Neural cell (in vitro differentiated cells): ENCODE results near the gene SENP5. TPM values are rescaled to one million over a fixed set of nuclear protein-coding genes. Genes with fewer than 3 reads are reported as not detected.

ENCODE experiments used
- H2AFZ ChIP-seq: fragments of 200-600, 300-800 bp; sonication (generic), shearing (Covaris generic); 2 replicates; pipeline ENCODE4 v1.6.0; 2014; ENCODE audit warnings: low read depth, mild to moderate bottlenecking, antibody characterized with exemption, low read length, moderate library complexity
- H3F3A ChIP-seq: fragments of 200-600 bp; shearing (Covaris generic); 2 replicates; pipeline ENCODE4 v1.6.1; 2016; ENCODE audit warnings: mild to moderate bottlenecking, moderate library complexity, mixed read lengths, antibody characterized with exemption, low read length; ENCODE audit not compliant: insufficient read depth, poor library complexity, severe bottlenecking
- H3K27ac ChIP-seq: fragments of 200-600, 300-800 bp; sonication (generic), shearing (Covaris generic); 2 replicates; pipeline ENCODE4 v1.5.1; 2014; ENCODE audit warnings: mild to moderate bottlenecking, low read length, moderate library complexity
- H3K27me3 ChIP-seq: fragments of 300-800, 200-600 bp; sonication (generic), shearing (Covaris generic); 2 replicates; pipeline ENCODE4 v1.6.0; 2014; ENCODE audit warnings: mild to moderate bottlenecking, low read depth, low read length, moderate library complexity; ENCODE audit not compliant: insufficient read depth
- H3K36me3 ChIP-seq: fragments of 300-800, 200-600 bp; sonication (generic), shearing (Covaris generic); 2 replicates; pipeline ENCODE4 v1.5.1; 2014; ENCODE audit warnings: mild to moderate bottlenecking, antibody characterized with exemption, low read length, moderate library complexity; ENCODE audit not compliant: insufficient read depth
- H3K4me2 ChIP-seq: fragments of 300-800, 200-600 bp; sonication (generic), shearing (Covaris generic); 2 replicates; pipeline ENCODE4 v1.6.0; 2014; ENCODE audit warnings: mild to moderate bottlenecking, low read length
- H3K4me3 ChIP-seq: fragments of 300-800, 200-600 bp; sonication (generic), shearing (Covaris generic); 2 replicates; pipeline ENCODE4 v1.5.1; 2014; ENCODE audit warnings: mild to moderate bottlenecking, low read length, moderate library complexity
- H3K79me2 ChIP-seq: fragments of 200-600 bp; shearing (Covaris generic); replicated peaks from 2 replicates; pipeline ENCODE4 v1.6.0; 2014; ENCODE audit warnings: mild to moderate bottlenecking, low read length, moderate library complexity; ENCODE audit not compliant: insufficient read depth
- H3K9ac ChIP-seq: fragments of 300-800, 200-600 bp; sonication (generic), shearing (Covaris generic); 2 replicates; pipeline ENCODE4 v1.6.1; 2016; ENCODE audit warnings: mild to moderate bottlenecking, low read length, mixed read lengths
- H3K9me2 ChIP-seq: fragments of 200-600 bp; shearing (Covaris generic); 2 replicates; pipeline ENCODE4 v1.6.1; 2016; ENCODE audit warnings: mild to moderate bottlenecking, low read length, mixed read lengths; ENCODE audit not compliant: insufficient read depth
- H3K9me3 ChIP-seq: fragments of 200-600, 300-800 bp; sonication (generic), shearing (Covaris generic); 2 replicates; pipeline ENCODE4 v1.6.1; 2016; ENCODE audit warnings: mild to moderate bottlenecking, mixed run types, low read length, moderate library complexity, mixed read lengths
- H4K20me1 ChIP-seq: fragments of 200-600 bp; shearing (Covaris generic); 2 replicates; pipeline ENCODE4 v1.6.1; 2016; ENCODE audit warnings: mild to moderate bottlenecking, mixed run types; ENCODE audit not compliant: insufficient read depth
- EP300 ChIP-seq: fragments of 450-650 bp; conservative IDR thresholded peaks from 2 replicates; pipeline ENCODE4 v1.6.1; 2014; ENCODE audit warnings: antibody characterized with exemption, mild to moderate bottlenecking, moderate library complexity; ENCODE audit not compliant: poor library complexity, severe bottlenecking
- EZH2 ChIP-seq: fragments of 200-600, 300-800 bp; shearing (Covaris generic), sonication (generic); IDR thresholded peaks from 2 replicates; pipeline ENCODE4 v1.6.1; 2014; ENCODE audit warnings: antibody characterized with exemption, low read length, borderline replicate concordance, mild to moderate bottlenecking; ENCODE audit not compliant: insufficient read depth, poor library complexity, severe bottlenecking
- MXI1 ChIP-seq: fragments of 450-650 bp; conservative IDR thresholded peaks from 2 replicates; pipeline ENCODE4 v1.6.1; 2014; ENCODE audit warnings: antibody characterized with exemption, mild to moderate bottlenecking; ENCODE audit not compliant: poor library complexity, severe bottlenecking
- POLR2AphosphoS5 ChIP-seq: IDR thresholded peaks from 2 replicates; pipeline ENCODE4 v1.6.1; 2012
- RAD21 ChIP-seq: fragments of 450-650 bp; conservative IDR thresholded peaks from 2 replicates; pipeline ENCODE4 v1.6.1; 2014; ENCODE audit warnings: antibody characterized with exemption, mild to moderate bottlenecking, moderate library complexity
- SMC3 ChIP-seq: fragments of 450-650 bp; conservative IDR thresholded peaks from 2 replicates; pipeline ENCODE4 v1.6.1; 2014; ENCODE audit warnings: antibody characterized with exemption, mild to moderate bottlenecking, moderate library complexity; ENCODE audit not compliant: poor library complexity
- TAF1 ChIP-seq: IDR thresholded peaks from 2 replicates; pipeline ENCODE4 v1.6.1; 2012; ENCODE audit warnings: low read depth
- polyA plus RNA-seq: library from polyadenylated mRNA; depleted of rRNA; stranded (reverse); fragments of >200 nt; gene quantifications from 2 replicates; pipeline ENCODE4 v1.2.3, GENCODE V29; 2014
- TF ChIP-seq, protein P1 (sequence below): fragments of 450-650 bp; IDR thresholded peaks from 2 replicates; pipeline ENCODE4 v1.5.1; 2014; ENCODE audit warnings: antibody characterized with exemption, mild to moderate bottlenecking, moderate library complexity; ENCODE audit not compliant: poor library complexity, severe bottlenecking
- TF ChIP-seq, protein P2 (sequence below): IDR thresholded peaks from 2 replicates; pipeline ENCODE4 v1.6.1; 2012; ENCODE audit warnings: borderline replicate concordance

Gene SENP5
- polyA plus RNA-seq, 1 donor from 2014 or later, result 27.3 TPM

- TF ChIP-seq EP300, result no peak
- no peak for TF ChIP-seq RAD21
- H3K4me2 ChIP-seq, result no peak overlapping the region
- no peak overlapping the region for H3K27ac ChIP-seq
- no peaks in the 10 kb centered on the region for H3K9me2 ChIP-seq
- H3F3A ChIP-seq, result no peaks in the 10 kb centered on the region
- no peaks in the 10 kb centered on the region for H3K9me3 ChIP-seq
- H3K4me3 ChIP-seq, result no peak overlapping the region
- H3K27me3 ChIP-seq, result no peaks in the 10 kb centered on the region
- no peak overlapping the region for H3K9ac ChIP-seq
- no peak overlapping the region for H2AFZ ChIP-seq
- no peaks in the 10 kb centered on the region for H4K20me1 ChIP-seq
- H3K36me3 ChIP-seq, result peaks cover 3% of the 10 kb centered on the region
- no peaks in the 10 kb centered on the region for H3K79me2 ChIP-seq
These were observed 60.1 kb downstream of the SENP5 start for GRCh38 chr3:196927571-196928453.

GRCh38 chr3:196931157-196931556 is 63.4 kb downstream of the SENP5 start:
- H3K4me3 ChIP-seq, result no peak overlapping the region
- no peak overlapping the region for H2AFZ ChIP-seq
- H3K79me2 ChIP-seq, result no peaks in the 10 kb centered on the region
- peaks cover 3% of the 10 kb centered on the region for H3K36me3 ChIP-seq
- no peak overlapping the region for H3K27ac ChIP-seq
- H3K9ac ChIP-seq, result no peak overlapping the region
- no peaks in the 10 kb centered on the region for H3K9me2 ChIP-seq
- H3K4me2 ChIP-seq, result no peak overlapping the region
- no peaks in the 10 kb centered on the region for H3F3A ChIP-seq
- no peaks in the 10 kb centered on the region for H3K9me3 ChIP-seq
- no peaks in the 10 kb centered on the region for H4K20me1 ChIP-seq
- TF ChIP-seq EZH2 (no peak), MXI1 (no peak), POLR2AphosphoS5 (no peak)
- no peaks in the 10 kb centered on the region for H3K27me3 ChIP-seq

GRCh38 chr3:196931828-196932587 is 64.3 kb downstream of the SENP5 start:
- Histone ChIP-seq H3K4me2 (no peak overlapping the region), H3K9ac (no peak overlapping the region), H2AFZ (no peak overlapping the region), H3K4me3 (no peak overlapping the region), H3F3A (no peaks in the 10 kb centered on the region), H3K36me3 (peaks cover 3% of the 10 kb centered on the region), H3K9me3 (no peaks in the 10 kb centered on the region), H3K9me2 (no peaks in the 10 kb centered on the region), H3K27ac (no peak overlapping the region), H4K20me1 (no peaks in the 10 kb centered on the region), H3K27me3 (no peaks in the 10 kb centered on the region), H3K79me2 (no peaks in the 10 kb centered on the region)
- TF ChIP-seq EZH2 (no peak), SMC3 (no peak), TAF1 (no peak), RAD21 (no peak), POLR2AphosphoS5 (no peak), EP300 (no peak), MXI1 (no peak)
- TF ChIP-seq, protein P1, sequence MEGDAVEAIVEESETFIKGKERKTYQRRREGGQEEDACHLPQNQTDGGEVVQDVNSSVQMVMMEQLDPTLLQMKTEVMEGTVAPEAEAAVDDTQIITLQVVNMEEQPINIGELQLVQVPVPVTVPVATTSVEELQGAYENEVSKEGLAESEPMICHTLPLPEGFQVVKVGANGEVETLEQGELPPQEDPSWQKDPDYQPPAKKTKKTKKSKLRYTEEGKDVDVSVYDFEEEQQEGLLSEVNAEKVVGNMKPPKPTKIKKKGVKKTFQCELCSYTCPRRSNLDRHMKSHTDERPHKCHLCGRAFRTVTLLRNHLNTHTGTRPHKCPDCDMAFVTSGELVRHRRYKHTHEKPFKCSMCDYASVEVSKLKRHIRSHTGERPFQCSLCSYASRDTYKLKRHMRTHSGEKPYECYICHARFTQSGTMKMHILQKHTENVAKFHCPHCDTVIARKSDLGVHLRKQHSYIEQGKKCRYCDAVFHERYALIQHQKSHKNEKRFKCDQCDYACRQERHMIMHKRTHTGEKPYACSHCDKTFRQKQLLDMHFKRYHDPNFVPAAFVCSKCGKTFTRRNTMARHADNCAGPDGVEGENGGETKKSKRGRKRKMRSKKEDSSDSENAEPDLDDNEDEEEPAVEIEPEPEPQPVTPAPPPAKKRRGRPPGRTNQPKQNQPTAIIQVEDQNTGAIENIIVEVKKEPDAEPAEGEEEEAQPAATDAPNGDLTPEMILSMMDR, result no peak
- TF ChIP-seq, protein P2, sequence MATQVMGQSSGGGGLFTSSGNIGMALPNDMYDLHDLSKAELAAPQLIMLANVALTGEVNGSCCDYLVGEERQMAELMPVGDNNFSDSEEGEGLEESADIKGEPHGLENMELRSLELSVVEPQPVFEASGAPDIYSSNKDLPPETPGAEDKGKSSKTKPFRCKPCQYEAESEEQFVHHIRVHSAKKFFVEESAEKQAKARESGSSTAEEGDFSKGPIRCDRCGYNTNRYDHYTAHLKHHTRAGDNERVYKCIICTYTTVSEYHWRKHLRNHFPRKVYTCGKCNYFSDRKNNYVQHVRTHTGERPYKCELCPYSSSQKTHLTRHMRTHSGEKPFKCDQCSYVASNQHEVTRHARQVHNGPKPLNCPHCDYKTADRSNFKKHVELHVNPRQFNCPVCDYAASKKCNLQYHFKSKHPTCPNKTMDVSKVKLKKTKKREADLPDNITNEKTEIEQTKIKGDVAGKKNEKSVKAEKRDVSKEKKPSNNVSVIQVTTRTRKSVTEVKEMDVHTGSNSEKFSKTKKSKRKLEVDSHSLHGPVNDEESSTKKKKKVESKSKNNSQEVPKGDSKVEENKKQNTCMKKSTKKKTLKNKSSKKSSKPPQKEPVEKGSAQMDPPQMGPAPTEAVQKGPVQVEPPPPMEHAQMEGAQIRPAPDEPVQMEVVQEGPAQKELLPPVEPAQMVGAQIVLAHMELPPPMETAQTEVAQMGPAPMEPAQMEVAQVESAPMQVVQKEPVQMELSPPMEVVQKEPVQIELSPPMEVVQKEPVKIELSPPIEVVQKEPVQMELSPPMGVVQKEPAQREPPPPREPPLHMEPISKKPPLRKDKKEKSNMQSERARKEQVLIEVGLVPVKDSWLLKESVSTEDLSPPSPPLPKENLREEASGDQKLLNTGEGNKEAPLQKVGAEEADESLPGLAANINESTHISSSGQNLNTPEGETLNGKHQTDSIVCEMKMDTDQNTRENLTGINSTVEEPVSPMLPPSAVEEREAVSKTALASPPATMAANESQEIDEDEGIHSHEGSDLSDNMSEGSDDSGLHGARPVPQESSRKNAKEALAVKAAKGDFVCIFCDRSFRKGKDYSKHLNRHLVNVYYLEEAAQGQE, result no peak
